ENCODE results near the gene TAF6L.

The TAF6L gene

DNA sequence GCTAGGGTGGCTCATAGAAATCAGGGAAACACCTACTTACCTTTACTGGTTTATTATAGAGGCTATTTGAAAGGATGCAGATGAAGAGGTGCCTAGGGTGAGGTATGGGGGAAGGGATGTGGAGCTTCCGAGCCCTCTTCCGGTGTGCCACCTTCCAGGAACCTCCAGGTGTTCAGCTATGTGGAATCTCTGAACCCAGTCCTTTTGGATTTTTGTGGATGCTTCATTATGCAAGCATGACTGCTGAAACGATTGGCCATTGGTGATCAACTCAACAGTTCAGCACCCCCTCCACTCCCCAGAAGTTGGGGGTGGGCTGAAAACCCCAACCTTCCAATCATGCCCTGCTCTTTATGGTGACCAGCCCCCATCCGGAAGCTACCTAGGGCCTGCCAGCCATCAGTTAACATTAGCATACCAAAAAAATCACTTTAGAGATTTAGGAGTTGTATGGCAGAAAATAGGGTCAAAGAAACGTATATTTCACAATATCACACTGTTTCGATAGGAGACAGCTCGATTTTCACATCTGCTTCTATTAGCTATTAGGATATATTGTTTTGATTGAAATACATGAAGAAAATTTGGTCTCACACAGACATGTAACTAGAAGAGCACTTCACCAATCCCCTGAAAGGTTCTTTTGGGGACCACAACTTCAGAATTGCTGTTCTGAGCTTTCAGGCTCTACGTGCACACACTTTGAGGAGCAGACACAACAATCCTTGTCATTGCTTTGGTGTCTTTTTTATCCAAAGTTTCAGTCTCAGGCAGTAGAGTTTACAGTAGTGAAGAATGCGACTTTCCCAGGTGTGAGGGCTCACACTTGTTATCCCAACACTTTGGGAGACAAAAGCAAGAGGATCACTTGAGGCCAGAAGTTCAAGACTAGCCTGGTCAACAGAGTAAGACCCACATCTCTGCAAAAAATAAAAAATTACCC is 13.1 kb upstream of the TAF6L start:
- no peak for DNase-seq

DNA sequence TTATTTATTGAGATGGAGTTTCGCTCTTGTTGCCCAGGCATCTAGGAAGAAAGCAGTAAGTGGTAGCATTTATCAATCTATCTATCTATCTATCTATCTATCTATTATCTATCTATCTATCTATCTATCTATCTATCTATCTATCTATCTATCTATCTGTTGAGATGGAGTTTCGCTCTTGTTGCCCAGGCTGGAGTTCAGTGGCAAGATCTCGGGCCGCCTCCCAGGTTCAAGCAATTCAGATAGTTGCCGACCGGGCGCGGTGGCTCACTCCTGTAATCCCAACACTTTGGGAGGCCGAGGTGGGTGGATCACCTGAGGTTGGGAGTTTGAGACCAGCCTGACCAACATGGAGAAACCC is 10.3 kb upstream of the TAF6L start:
- peak in 1 of 2 experiments; percentile 22 for DNase-seq

- peak in 1 of 2 experiments; percentile 76 for DNase-seq
Observed at GRCh38 chr11:62770778-62771143, 435 bp upstream of the TAF6L start.

GRCh38 chr11:62774407-62774806 is 3.2 kb downstream of the TAF6L start:
- no peak for DNase-seq

DNA sequence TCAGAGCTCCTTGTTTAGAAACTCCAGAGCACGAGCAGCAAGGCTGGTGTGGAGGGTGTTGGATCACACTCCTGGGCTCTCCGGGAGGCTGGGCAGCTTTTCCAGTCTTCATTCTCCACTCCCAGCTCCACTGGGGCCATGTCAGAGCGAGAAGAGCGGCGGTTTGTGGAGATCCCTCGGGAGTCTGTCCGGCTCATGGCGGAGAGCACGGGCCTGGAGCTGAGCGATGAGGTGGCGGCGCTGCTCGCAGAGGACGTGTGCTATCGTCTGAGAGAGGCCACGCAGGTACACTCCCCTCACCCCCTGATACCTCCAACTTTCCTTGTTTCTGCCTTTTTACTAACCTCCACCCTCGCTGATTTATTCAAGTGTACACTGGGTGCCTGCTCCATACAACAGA is 4.5 kb downstream of the TAF6L start:
- DNase-seq, result no peak

DNA sequence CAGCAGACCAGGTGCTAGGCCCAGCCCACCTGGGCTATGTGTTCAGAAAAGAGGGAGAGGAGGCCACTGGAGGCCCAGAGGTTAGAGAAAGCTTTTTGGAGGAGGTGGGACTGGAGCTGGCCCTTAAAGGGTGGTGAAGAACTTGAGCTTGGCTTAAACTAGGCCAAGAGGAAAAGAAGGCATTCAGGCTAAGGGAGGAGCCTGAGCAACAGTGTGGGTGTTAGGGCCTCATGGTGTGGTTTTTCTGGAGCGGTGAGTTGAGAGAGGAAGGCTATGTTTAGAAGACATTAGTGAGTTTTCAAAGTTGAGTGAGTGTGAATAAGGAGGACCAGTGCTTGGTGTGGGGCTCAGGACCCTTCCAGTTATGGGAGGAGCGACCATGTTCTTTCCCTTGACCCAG is 6.2 kb downstream of the TAF6L start:
- no peak for DNase-seq

DNA sequence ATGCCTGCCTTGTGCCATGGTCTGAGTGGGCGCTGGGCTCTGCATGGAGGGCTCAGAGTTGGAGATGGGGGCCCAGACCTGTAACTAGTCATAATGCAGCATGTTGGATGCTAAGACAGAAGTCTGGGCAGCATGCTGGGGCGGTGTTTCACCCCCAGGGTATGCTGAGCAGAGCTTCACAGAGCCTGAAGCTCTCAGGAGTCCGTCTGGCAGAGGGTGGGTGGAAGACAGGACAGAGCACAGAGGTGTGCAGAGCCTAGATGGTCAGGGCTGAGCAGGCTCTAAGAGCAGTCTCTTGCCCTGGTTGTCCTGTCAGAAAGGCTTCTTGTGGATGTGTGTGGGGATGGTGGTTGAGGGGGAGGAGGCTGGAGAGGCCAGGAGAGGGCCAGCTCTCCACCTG is 7.2 kb downstream of the TAF6L start:
- no peak for DNase-seq

- DNase-seq, result no peak
Observed at GRCh38 chr11:62782753-62783152, 11.6 kb downstream of the TAF6L start.

GRCh38 chr11:62786318-62787004 is 15.3 kb downstream of the TAF6L start:
- DNase-seq, result peak; percentile 80 to 93

- peak; percentile 97 to 99 for DNase-seq
Observed at GRCh38 chr11:62787005-62787759, 16.0 kb downstream of the TAF6L start, which contains the start of gene TMEM179B. Gene TMEM179B, plus strand, starts transcription at chr11:62787402. Its CDS starts 30 bp downstream, at chr11:62787432.

- no peak for DNase-seq
Observed at GRCh38 chr11:62788991-62789390, 17.8 kb downstream of the TAF6L start.

GRCh38 chr11:62789576-62789975 is 18.4 kb downstream of the TAF6L start:
- no peak for DNase-seq

DNA sequence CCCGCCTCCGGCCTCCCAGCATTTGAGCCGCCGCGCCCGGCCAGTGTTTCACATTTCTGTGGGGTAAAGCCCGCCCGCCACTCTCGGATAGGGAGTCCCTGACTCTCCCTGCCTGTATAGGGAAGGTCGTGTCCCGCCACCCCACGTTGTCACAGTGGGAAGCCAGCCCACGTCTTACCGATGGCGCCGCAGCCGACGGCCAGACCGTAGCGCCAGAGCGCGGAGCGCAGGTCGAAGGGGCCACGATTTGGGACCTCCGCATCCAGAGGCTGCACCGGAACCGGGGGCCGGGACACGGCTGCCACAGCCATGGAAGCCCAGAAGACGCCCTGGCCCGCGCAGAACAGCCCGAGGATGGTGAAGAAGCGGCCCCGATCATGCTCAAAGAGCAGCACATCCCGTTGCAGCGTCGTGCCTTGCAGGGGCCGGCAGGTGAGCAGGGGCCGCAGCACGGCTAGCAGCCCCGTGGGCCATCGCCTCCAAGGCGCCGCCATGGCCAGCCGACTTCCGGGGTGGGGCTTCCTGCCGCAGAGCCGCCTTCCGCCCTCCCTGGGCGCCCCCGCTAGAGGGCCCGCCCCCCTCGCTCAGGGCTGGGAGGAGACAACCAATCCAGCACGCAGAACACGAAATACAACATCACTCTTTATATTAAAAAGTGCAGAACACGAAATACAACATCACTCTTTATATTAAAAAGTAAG is 20.5 kb downstream of the TAF6L start, which contains the start of gene TMEM223:
Gene TMEM223 (minus strand): TSS at position 506 of the 701 bp plus-strand sequence. CDS start 12 bp downstream, at position 494.
- peak; percentile 54 to 93 for DNase-seq

- no peak for DNase-seq
Observed at GRCh38 chr11:62792202-62792575, 21.0 kb downstream of the TAF6L start.

DNA sequence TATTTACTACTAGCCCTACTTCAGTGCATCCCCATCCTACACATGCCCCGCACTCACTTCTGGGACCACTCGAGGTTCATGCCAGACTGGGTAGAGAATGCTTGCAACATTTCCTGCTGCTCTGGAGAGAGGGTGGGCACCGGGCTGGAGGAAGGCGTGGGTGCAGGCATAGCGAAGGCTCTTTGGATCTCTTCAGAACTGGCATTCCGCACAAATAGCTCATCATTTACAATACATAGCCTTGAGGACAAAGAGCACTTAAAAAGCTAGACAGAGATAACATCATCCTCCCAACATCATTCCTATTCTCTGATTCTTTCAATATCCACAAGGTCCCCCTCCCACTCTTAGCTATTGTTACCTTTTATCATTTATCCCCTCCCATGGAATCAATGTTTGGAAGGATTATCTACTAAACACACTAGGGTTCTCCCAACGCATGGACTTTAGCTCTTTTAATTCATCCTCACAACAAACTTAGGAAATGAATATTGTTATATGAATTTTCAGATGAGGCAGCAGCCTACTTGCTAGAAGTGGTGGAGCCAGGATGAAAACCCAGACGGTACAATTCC is 23.1 kb downstream of the TAF6L start:
- DNase-seq, result no peak

DNA sequence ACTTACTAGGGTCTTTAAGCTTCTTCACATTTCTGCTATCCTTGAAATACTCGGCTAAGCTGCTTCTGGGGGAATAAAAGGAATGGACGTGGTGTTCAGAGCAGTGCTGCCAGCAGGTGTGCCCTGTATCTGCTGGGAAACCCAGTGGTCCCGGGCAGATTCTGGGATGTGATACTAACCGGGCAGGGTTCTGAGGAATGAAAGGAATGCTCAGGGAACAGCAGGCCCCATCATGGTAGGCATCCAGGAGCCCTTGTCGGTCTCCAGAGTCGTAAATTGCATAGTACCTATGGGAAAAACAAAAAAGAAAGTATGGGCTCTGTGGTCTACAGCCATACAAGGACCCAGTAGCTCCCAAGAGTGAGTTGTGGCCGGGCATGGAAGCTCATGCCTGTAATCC is 25.1 kb downstream of the TAF6L start:
- DNase-seq, result no peak

GRCh38 chr11:62799486-62799885 is 28.3 kb downstream of the TAF6L start:
- DNase-seq, result no peak

- DNase-seq, result no peak
Observed at GRCh38 chr11:62801071-62801470, 29.9 kb downstream of the TAF6L start.

GRCh38 chr11:62804310-62805075 is 33.3 kb downstream of the TAF6L start:
- no peak for DNase-seq

DNA sequence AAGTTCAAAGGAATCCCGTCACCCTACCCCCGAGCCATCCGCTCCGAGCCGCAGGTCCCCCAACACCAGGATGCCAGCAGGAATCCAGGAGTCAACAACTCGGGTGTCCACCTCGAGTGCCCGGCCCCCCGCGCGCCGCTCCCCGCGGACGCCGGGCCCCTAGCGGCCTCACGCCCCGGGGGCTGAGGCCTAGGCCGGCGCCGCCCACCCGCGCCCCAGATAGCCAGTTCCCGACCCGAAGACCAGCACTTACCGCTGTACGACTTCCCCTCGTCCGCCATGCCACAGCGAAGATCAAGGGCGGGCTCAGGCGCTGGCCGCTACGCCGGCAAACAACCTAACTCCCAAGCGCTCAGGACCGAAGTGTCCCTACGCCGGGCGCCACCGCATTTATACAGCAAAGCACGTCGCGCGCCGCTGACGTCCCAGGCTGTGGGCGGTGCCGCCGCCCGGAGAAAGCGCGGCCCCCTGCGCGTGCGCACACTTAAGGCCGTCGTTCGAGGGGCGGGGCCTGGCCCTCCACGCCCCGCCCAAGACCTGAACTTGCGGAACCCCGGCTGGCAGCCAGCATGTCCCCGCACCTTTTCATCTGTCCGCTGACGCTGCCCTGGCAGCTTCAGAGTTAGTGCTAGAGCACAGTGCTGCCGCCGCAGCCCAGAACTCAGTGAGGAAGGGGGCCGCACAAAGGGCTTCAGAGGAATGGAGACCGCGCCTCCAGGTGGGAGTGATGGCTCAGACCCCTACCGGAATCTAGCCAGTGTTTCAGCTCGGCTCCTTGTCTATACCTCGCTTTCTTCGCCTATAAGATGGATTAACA is 34.1 kb downstream of the TAF6L start, which contains the start of gene NXF1:
Gene NXF1 (minus strand): TSS at position 365 of the 817 bp plus-strand sequence. CDS start 84 bp downstream, at position 281.
- DNase-seq, result peak; percentile 83 to 98

Data from NCI-H526 (cell line).